SK-N-SH treated with all-trans-retinoic acid at 6 μM for 48 hours (cell line): ENCODE measurements around the gene APRT.

ENCODE experiments used
- ATAC-seq: fragments of 200-7000 bp; cut with Tn5 transposase; 3 replicates; pipeline ENCODE4 v1.9.1; 2020; ENCODE audit warnings: mild to moderate bottlenecking, moderate library complexity
- ARNTL ChIP-seq: fragments of 450-650 bp; formaldehyde crosslinking; IDR thresholded peaks from 2 replicates; pipeline ENCODE4 v1.5.0; 2020; ENCODE audit warnings: low read depth, mild to moderate bottlenecking, moderate library complexity, borderline replicate concordance
- BACH2 ChIP-seq: fragments of 250-450 bp; sonication (Bioruptor Pico); IDR thresholded peaks from 2 replicates; pipeline ENCODE4 v1.9.0; 2021; ENCODE audit warnings: mild to moderate bottlenecking, borderline replicate concordance
- CSDC2 ChIP-seq: fragments of 250-450 bp; sonication (Bioruptor Pico); IDR thresholded peaks from 2 replicates; pipeline ENCODE4 v1.5.0; 2020; ENCODE audit warnings: mild to moderate bottlenecking, moderate library complexity
- ESRRG ChIP-seq: fragments of 250-450 bp; sonication (Bioruptor Pico); IDR thresholded peaks from 2 replicates; pipeline ENCODE4 v1.6.1; 2021; ENCODE audit warnings: mild to moderate bottlenecking
- GLIS3 ChIP-seq: fragments of 250-450 bp; sonication (Bioruptor Pico); IDR thresholded peaks from 2 replicates; pipeline ENCODE4 v1.5.0; 2020; ENCODE audit warnings: mild to moderate bottlenecking, moderate library complexity
- ISL1 ChIP-seq: fragments of 250-450 bp; sonication (Bioruptor Pico); IDR thresholded peaks from 2 replicates; pipeline ENCODE4 v2.1.2; 2022; ENCODE audit warnings: mild to moderate bottlenecking, moderate library complexity
- OSR1 ChIP-seq: fragments of 250-450 bp; sonication (Bioruptor Pico); IDR thresholded peaks from 2 replicates; pipeline ENCODE4 v1.8.0; 2022; ENCODE audit warnings: moderate library complexity, mild to moderate bottlenecking, inconsistent platforms
- PATZ1 ChIP-seq: fragments of 250-450 bp; sonication (Bioruptor Pico); IDR thresholded peaks from 2 replicates; pipeline ENCODE4 v1.8.0; 2020; ENCODE audit warnings: mild to moderate bottlenecking, moderate library complexity, borderline replicate concordance
- POU6F1 ChIP-seq: fragments of 250-450 bp; sonication (Bioruptor Pico); IDR thresholded peaks from 2 replicates; pipeline ENCODE4 v1.8.0; 2021; ENCODE audit warnings: low read depth, mild to moderate bottlenecking, moderate library complexity, borderline replicate concordance
- PPARA ChIP-seq: fragments of 250-450 bp; sonication (Bioruptor Pico); IDR thresholded peaks from 2 replicates; pipeline ENCODE4 v1.5.0; 2020; ENCODE audit warnings: mild to moderate bottlenecking, borderline replicate concordance
- RARB ChIP-seq: fragments of 250-450 bp; sonication (Bioruptor Pico); IDR thresholded peaks from 2 replicates; pipeline ENCODE4 v1.8.0; 2021; ENCODE audit warnings: mild to moderate bottlenecking, moderate library complexity
- SNAI2 ChIP-seq: fragments of 250-450 bp; sonication (Bioruptor Pico); IDR thresholded peaks from 2 replicates; pipeline ENCODE4 v1.5.0; 2020; ENCODE audit warnings: mild to moderate bottlenecking, moderate library complexity
- TCF4 ChIP-seq: fragments of 250-450 bp; sonication (Bioruptor Pico); IDR thresholded peaks from 2 replicates; pipeline ENCODE4 v1.8.0; 2021; ENCODE audit warnings: mild to moderate bottlenecking, moderate library complexity, borderline replicate concordance
- TOX ChIP-seq: fragments of 250-450 bp; sonication (Bioruptor Pico); IDR thresholded peaks from 2 replicates; pipeline ENCODE4 v1.8.0; 2021; ENCODE audit warnings: mild to moderate bottlenecking, moderate library complexity, borderline replicate concordance
- ZC3H10 ChIP-seq: fragments of 250-450 bp; sonication (Bioruptor Pico); IDR thresholded peaks from 2 replicates; pipeline ENCODE4 v1.5.1; 2021; ENCODE audit warnings: mild to moderate bottlenecking, moderate library complexity
- ZFP30 ChIP-seq: fragments of 450-650 bp; formaldehyde crosslinking; IDR thresholded peaks from 2 replicates; pipeline ENCODE4 v1.5.0; 2022; ENCODE audit warnings: mild to moderate bottlenecking, moderate library complexity
- ZNF565 ChIP-seq: fragments of 450-650 bp; formaldehyde crosslinking; conservative IDR thresholded peaks from 2 replicates; pipeline ENCODE4 v1.5.0; 2020; ENCODE audit warnings: low read depth, mild to moderate bottlenecking, moderate library complexity
- ZNF70 ChIP-seq: fragments of 450-650 bp; formaldehyde crosslinking; IDR thresholded peaks from 2 replicates; pipeline ENCODE4 v1.5.0; 2020; ENCODE audit warnings: mild to moderate bottlenecking, moderate library complexity
- ZNF8 ChIP-seq: fragments of 450-650 bp; formaldehyde crosslinking; IDR thresholded peaks from 2 replicates; pipeline ENCODE4 v1.5.0; 2020; ENCODE audit warnings: mild to moderate bottlenecking, moderate library complexity
- TF ChIP-seq, protein P1 (sequence below): fragments of 250-450 bp; sonication (Bioruptor Pico); IDR thresholded peaks from 2 replicates; pipeline ENCODE4 v1.5.1; 2021; ENCODE audit warnings: mild to moderate bottlenecking, moderate library complexity
- TF ChIP-seq, protein P2 (sequence below): fragments of 250-450 bp; sonication (Bioruptor Pico); IDR thresholded peaks from 2 replicates; pipeline ENCODE4 v1.5.1; 2020; ENCODE audit warnings: low read depth, mild to moderate bottlenecking, moderate library complexity
- TF ChIP-seq, protein P3 (sequence below): fragments of 250-450 bp; sonication (Bioruptor Pico); IDR thresholded peaks from 2 replicates; pipeline ENCODE4 v1.5.0; 2020; ENCODE audit warnings: mild to moderate bottlenecking, moderate library complexity

APRT gene

DNA sequence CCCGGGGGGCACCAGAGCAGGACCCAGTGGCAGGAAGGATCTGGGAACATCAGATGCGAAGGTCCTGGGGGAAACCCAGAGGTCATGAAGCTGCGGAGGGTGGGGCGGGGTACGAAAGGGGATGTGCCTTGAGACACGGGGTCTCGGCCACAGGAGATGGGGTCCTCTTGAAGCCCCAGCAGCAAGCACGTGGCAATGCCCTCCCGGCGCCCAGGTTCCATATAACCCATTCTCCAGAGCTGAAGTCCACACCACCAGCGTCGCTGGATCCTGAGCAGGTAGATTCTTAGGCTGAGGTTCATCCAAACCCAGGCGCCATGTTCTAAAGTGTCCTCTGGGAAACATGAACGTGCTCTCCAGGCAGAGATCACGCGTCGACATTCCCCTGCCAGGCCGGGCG is 47.6 kb downstream of the APRT start:
- TF ChIP-seq ARNTL (no peak), TOX (CRISPR knock-in tag) (no peak), SNAI2 (CRISPR knock-in tag) (no peak), ZNF8 (CRISPR knock-in tag) (no peak), ZNF70 (CRISPR knock-in tag) (no peak), ZNF565 (CRISPR knock-in tag) (no peak), RARB (no peak)
- TF ChIP-seq, protein P1, sequence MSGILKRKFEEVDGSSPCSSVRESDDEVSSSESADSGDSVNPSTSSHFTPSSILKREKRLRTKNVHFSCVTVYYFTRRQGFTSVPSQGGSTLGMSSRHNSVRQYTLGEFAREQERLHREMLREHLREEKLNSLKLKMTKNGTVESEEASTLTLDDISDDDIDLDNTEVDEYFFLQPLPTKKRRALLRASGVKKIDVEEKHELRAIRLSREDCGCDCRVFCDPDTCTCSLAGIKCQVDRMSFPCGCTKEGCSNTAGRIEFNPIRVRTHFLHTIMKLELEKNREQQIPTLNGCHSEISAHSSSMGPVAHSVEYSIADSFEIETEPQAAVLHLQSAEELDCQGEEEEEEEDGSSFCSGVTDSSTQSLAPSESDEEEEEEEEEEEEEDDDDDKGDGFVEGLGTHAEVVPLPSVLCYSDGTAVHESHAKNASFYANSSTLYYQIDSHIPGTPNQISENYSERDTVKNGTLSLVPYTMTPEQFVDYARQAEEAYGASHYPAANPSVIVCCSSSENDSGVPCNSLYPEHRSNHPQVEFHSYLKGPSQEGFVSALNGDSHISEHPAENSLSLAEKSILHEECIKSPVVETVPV (CRISPR knock-in tag): no peak
- no peak for ATAC-seq

- no peak for ATAC-seq
- no peak for TF ChIP-seq TOX (CRISPR knock-in tag)
- no peak for TF ChIP-seq BACH2
- no peak for TF ChIP-seq ZC3H10
- TF ChIP-seq, protein P2, sequence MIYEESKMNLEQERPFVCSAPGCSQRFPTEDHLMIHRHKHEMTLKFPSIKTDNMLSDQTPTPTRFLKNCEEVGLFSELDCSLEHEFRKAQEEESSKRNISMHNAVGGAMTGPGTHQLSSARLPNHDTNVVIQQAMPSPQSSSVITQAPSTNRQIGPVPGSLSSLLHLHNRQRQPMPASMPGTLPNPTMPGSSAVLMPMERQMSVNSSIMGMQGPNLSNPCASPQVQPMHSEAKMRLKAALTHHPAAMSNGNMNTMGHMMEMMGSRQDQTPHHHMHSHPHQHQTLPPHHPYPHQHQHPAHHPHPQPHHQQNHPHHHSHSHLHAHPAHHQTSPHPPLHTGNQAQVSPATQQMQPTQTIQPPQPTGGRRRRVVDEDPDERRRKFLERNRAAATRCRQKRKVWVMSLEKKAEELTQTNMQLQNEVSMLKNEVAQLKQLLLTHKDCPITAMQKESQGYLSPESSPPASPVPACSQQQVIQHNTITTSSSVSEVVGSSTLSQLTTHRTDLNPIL (CRISPR knock-in tag): no peak
- TF ChIP-seq GLIS3: no peak
- no peak for TF ChIP-seq RARB
- TF ChIP-seq TCF4 (CRISPR knock-in tag): no peak
- TF ChIP-seq OSR1 (CRISPR knock-in tag): no peak
- TF ChIP-seq ZNF565 (CRISPR knock-in tag): no peak
- TF ChIP-seq POU6F1 (CRISPR knock-in tag): no peak
- TF ChIP-seq ESRRG: no peak
- no peak for TF ChIP-seq PPARA
- TF ChIP-seq SNAI2 (CRISPR knock-in tag): no peak
- TF ChIP-seq CSDC2 (CRISPR knock-in tag): no peak
- no peak for TF ChIP-seq ISL1 (CRISPR knock-in tag)
- no peak for TF ChIP-seq ARNTL
- no peak for TF ChIP-seq PATZ1 (CRISPR knock-in tag)
- no peak for TF ChIP-seq ZFP30
These were observed 48.1 kb downstream of the APRT start for GRCh38 chr16:88763502-88764053.

DNA sequence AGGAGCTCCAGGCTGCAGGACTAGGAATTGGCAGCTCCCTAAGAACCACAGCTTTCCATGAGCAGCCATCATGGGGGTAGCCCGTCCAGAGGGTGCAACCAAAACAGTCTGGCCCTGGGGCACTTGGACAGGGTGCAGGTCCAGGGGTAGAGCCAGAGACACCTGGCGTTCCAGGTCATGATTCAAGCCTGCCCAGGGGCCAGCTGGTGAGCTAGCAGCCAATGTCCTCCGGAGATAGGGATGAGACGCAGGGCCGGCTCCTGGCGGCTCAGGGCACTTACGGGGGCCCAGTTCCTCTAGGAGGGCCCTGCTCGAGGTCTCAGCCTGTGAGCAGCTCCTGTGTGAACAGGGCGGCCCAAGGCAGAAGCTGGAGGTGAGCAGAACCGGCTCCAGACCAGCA is 48.8 kb downstream of the APRT start:
- no peak for ATAC-seq
- TF ChIP-seq, protein P3, sequence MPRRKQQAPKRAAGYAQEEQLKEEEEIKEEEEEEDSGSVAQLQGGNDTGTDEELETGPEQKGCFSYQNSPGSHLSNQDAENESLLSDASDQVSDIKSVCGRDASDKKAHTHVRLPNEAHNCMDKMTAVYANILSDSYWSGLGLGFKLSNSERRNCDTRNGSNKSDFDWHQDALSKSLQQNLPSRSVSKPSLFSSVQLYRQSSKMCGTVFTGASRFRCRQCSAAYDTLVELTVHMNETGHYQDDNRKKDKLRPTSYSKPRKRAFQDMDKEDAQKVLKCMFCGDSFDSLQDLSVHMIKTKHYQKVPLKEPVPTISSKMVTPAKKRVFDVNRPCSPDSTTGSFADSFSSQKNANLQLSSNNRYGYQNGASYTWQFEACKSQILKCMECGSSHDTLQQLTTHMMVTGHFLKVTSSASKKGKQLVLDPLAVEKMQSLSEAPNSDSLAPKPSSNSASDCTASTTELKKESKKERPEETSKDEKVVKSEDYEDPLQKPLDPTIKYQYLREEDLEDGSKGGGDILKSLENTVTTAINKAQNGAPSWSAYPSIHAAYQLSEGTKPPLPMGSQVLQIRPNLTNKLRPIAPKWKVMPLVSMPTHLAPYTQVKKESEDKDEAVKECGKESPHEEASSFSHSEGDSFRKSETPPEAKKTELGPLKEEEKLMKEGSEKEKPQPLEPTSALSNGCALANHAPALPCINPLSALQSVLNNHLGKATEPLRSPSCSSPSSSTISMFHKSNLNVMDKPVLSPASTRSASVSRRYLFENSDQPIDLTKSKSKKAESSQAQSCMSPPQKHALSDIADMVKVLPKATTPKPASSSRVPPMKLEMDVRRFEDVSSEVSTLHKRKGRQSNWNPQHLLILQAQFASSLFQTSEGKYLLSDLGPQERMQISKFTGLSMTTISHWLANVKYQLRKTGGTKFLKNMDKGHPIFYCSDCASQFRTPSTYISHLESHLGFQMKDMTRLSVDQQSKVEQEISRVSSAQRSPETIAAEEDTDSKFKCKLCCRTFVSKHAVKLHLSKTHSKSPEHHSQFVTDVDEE: no peak
- TF ChIP-seq OSR1 (CRISPR knock-in tag) (no peak), RARB (no peak), CSDC2 (CRISPR knock-in tag) (no peak), PATZ1 (CRISPR knock-in tag) (no peak), TCF4 (CRISPR knock-in tag) (no peak), POU6F1 (CRISPR knock-in tag) (no peak), ZC3H10 (no peak), PPARA (no peak), BACH2 (no peak), ZNF8 (CRISPR knock-in tag) (no peak), ISL1 (CRISPR knock-in tag) (no peak), ZFP30 (no peak), ARNTL (no peak)
